HG03108 (cell line): ENCODE measurements around the gene EPN1.

ENCODE experiments used
- ATAC-seq: cut with Tn5 transposase; IDR thresholded peaks from one replicate; pipeline ENCODE4 v1.9.1; 2021; ENCODE audit warnings: moderate library complexity; ENCODE audit not compliant: unreplicated experiment

The EPN1 gene

GRCh38 chr19:55691561-55692481, 16.8 kb downstream of the EPN1 start:
- ATAC-seq: no peak

- ATAC-seq: no peak
Measured at GRCh38 chr19:55692681-55693081, 17.7 kb downstream of the EPN1 start.

- ATAC-seq: no peak
Measured at GRCh38 chr19:55693336-55693974, 18.4 kb downstream of the EPN1 start.

GRCh38 chr19:55694241-55694655, 19.2 kb downstream of the EPN1 start:
- no peak for ATAC-seq

- ATAC-seq: no peak
Measured at GRCh38 chr19:55694656-55695491, 19.8 kb downstream of the EPN1 start.

GRCh38 chr19:55695511-55696290, 20.7 kb downstream of the EPN1 start:
- no peak for ATAC-seq

- no peak for ATAC-seq
Measured at GRCh38 chr19:55696301-55697068, 21.5 kb downstream of the EPN1 start.

- no peak for ATAC-seq
Measured at GRCh38 chr19:55697069-55697440, 22.0 kb downstream of the EPN1 start.

GRCh38 chr19:55697698-55698097, 22.7 kb downstream of the EPN1 start:
- ATAC-seq: no peak

- ATAC-seq: no peak
Measured at GRCh38 chr19:55698256-55698655, 23.2 kb downstream of the EPN1 start.

- ATAC-seq: no peak
Measured at GRCh38 chr19:55699221-55699620, 24.2 kb downstream of the EPN1 start.

- ATAC-seq: no peak
Measured at GRCh38 chr19:55700813-55701212, 25.8 kb downstream of the EPN1 start.

GRCh38 chr19:55702131-55702627, 27.2 kb downstream of the EPN1 start:
- no peak for ATAC-seq

- no peak for ATAC-seq
Measured at GRCh38 chr19:55703790-55704215, 28.8 kb downstream of the EPN1 start.

- no peak for ATAC-seq
Measured at GRCh38 chr19:55704494-55705245, 29.6 kb downstream of the EPN1 start.

GRCh38 chr19:55705972-55706371, 30.9 kb downstream of the EPN1 start:
- no peak for ATAC-seq

GRCh38 chr19:55711719-55712118, 36.7 kb downstream of the EPN1 start:
- ATAC-seq: no peak

GRCh38 chr19:55712804-55713631, 38.0 kb downstream of the EPN1 start:
- ATAC-seq: no peak
